NCI-H146 treated with DMSO at 0.1 percent for 48 hours (cell line): ENCODE results near the gene DNLZ.

Experiments used
- DNase-seq: peaks from one replicate; lab custom pipeline; 2025; ENCODE audit not compliant: unreplicated experiment; lab: John Stamatoyannopoulos, UW

DNLZ gene

DNA sequence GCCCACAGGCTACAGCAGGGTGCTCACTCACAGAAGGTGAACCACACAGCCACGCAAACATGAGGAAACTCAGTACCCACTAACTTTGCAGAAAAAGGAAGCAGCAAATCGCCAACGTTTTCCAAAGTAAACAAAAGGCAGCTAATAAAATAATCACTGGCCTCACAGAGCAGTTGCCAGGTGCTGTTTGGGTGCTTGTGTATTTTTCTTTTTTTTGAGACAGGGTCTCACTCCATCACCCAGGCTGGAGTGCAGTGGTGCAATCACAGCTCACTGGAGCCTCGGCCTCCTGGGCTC lies 32.6 kb upstream of the DNLZ start:
- no peak for DNase-seq

GRCh38 chr9:136395345-136396218 lies 32.0 kb upstream of the DNLZ start:
- no peak for DNase-seq

- no peak for DNase-seq
Measured at GRCh38 chr9:136395020-136395340, 31.4 kb upstream of the DNLZ start.

DNA sequence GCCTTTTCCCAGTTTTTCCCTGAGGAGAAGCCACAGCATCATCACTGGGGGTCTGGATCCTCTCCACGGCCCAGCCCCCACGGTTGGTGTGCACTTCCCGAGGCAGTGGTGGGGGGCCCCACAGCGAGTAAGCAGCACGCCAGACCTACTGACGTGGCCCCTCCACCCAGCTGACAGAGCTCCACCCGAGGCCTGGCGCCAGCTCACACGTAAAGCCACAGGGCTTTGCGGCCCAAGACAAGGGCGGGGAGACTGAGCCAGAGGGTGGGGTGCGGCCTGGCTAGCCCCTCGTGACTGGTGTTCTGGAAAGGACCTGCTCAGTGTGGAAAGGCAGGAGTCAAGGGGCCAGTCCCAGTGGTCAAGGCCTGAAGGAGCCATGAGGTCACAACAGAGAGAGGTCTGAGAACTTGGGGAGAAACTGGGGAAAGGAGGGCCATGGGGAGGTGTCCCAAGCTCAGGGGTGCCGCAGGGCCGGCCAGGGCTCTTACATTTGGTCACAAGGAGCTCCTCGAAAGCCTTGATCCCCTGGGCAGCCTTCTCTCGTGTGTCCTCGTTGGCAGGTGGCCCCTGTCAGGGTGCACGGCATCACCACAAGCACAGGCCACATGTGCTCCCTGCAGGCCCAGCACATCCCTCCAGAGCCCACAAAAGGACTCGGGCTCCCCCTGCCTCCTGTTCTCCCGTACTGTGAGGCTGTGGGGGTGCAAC lies 30.9 kb upstream of the DNLZ start:
- DNase-seq, result no peak

DNA sequence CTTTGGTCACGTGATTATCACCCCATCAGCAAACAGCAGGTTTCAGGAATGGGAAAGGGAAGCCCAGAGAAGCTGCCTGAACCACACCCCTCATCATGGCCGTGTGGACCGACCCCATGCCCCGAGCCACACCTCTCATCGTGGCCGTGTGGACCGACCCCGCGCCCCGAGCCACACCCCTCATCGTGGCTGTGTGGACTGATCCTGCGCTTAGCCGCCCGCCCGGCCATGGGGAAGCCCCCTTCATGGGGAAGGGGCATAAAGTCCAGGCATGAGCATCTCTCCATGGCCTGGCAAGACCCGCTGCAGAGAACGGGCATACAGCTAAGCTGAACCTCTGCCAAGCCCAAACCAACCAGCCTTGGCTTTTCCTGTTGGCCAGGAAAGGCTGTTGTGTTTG lies 30.0 kb upstream of the DNLZ start:
- DNase-seq, result no peak

DNA sequence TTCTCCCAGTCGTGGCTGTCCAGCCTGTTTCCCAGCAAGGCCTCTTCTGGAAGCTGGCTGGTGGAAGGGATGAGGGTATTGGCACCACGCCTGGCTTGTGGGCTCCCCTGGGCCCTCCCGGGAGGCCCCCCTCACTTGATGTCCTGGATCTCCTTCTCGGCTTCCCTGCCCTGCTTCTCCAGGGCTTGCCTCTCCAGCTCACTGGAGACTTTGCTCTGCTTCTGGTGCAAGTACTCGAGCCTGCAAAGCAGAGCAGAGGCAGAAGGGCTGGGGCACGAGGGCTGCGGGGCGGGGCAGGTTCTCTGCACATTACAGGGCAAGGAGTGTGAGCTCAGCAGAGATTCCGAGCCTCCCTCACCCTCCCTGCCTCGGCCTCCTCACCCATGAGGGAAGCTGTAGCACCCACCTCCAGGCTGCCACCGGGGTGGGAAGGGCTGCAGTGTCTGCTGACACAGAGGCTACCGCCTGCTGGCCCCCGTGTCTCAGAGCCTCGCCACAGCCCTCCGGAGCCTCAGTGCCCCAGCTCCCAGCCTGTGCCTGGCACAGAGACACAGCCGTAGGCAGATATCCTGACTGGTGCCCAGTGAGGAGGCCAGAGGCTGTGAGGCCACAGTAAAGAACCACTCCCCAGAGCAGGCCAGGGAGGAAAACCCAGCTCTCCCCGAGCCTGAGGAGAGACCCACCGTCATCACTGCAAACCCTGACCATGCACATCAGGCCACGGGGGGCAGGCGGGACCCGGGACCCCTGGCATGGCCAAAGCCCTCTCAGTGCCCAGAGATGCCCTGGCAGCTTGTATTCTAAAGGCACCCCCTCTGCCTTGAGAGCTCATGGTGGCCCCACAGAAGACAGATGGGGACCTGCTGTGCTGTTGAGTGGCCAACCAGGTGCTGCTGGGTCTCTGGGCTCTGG lies 29.2 kb upstream of the DNLZ start:
- DNase-seq, result no peak

- no peak for DNase-seq
Measured at GRCh38 chr9:136391737-136392537, 28.4 kb upstream of the DNLZ start.

DNA sequence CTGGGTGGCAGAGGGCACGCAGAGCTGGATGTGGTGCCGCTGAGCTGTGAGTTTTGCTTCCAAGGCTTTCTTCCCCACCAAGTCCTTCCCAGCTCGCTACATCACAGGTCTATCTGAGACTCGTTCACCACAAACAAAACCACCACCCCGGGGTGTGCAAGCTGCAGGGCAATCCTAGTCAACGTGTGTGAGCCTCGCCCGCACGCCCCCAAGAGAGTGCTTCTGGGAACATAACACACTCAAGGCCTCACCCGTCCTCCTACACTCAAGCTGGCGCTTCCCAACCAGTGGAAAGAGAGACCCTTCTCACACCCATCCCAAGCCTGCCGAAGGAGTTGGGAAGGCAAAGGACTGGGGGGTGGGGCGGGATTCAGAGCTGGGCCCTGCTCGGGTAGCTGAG lies 25.9 kb upstream of the DNLZ start:
- DNase-seq, result no peak

DNA sequence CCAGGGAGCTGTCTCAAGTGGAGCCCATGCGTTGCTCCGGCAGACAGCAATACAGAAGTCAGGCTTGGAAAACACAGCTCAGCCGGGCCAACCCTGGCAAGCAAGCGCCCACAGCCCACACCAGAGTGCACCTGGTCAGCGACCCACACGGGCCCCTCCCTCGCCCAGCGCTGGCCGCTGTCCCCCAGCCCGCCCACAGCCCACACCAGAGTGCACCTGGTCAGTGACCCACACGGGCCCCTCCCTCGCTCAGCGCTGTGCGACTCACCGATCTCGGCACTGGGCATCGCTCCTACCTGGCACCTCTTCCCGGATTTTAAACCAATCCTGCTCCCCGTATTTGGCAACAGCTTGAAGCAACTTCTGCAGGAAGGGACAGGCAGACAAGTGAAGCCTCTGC lies 23.7 kb upstream of the DNLZ start:
- no peak for DNase-seq

DNA sequence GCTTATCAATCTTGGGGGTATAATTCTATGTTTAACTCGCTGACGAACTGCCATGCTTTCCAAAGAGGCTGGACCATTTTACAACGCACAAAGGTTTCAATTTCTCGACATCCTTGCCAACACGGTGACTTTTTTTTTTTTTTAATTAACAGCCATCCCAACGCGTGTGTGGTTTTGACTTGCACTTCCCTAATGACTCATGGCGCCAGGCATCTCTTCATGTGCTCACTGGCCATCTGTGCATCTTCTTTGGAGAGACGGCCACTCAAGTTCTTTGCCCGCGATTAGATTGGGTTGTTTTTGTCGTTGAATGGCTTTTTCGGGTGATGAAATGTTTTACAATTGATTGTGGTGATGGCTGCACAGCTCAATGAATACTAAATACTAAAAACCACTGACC lies 22.5 kb upstream of the DNLZ start:
- DNase-seq, result no peak

DNA sequence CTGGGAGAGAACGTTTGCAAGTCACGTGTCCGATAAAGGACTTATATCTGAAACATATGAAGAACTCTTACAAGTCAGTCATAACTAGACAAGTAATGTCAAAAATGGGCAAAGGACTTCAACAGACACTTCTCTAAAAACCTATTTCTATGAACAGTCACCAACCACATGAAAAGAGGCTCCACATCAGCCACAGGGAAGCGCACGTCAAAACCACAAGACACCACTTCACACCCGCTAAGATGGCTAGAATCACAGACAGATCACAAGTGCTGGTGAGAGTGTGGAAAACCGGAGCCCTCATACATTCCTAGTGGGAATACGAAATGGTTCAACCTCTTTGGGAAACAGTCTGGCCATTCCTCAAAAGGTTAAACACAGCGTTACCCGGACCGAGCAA lies 21.5 kb upstream of the DNLZ start:
- DNase-seq, result no peak

- DNase-seq, result no peak
Measured at GRCh38 chr9:136383436-136383835, 19.9 kb upstream of the DNLZ start.

- DNase-seq, result no peak
Measured at GRCh38 chr9:136381966-136382513, 18.5 kb upstream of the DNLZ start.

- no peak for DNase-seq
Measured at GRCh38 chr9:136381311-136381710, 17.8 kb upstream of the DNLZ start.

- no peak for DNase-seq
Measured at GRCh38 chr9:136380381-136380780, 16.8 kb upstream of the DNLZ start.

- DNase-seq, result no peak
Measured at GRCh38 chr9:136379891-136380290, 16.3 kb upstream of the DNLZ start.

GRCh38 chr9:136379401-136379800 lies 15.9 kb upstream of the DNLZ start:
- DNase-seq, result no peak

GRCh38 chr9:136379003-136379287 lies 15.4 kb upstream of the DNLZ start:
- no peak for DNase-seq

DNA sequence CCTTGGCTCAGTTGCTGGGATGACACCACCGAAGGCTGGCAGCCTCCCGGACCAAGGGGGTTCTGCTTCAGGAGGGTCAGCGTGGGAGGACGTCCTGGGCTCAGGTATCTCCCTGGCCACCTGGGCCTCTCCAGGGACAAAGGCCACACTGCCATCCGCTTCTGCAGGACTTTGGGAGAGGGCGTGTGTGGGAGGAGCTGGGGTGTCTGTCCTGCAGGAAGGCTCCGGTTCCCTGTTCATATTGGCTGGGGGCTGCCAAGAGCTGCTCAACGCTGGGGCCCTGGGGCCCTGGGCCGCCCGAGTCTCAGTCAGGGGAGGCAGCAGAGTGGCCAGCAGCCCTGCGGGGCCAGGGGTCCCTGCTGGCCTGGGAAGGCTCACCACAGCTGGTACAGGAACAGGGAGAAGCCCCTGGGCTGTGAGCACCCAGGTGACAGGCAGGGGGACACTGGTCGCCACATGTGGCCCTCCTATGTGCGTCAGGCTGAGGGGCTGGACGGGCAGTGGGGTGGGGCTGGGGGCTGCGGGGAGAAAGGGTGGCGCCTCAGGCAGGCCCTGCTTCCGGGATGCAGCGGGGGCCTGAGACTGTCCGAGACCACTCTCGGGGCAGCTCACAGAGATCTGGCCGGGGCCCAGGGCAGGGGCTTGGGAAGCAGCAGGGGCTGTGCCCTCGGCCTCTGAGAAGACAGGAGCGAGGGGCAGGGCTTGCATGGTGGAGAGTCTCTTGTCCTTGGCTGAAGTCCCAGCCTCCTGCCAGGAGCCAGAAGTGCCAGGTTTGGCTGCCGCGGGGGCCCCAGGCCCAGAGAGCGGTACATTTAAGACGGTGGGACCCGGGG lies 14.8 kb upstream of the DNLZ start:
- DNase-seq, result no peak
